Tibial nerve (tissue), 3 donors: ENCODE data around the gene RASGRF1.

Source experiments
- POLR2A ChIP-seq, 2 donors: fragments of 450-650 bp; IDR thresholded peaks; one replicate each; pipeline ENCODE4 v1.6.1; 2017; ENCODE audit warnings: antibody characterized with exemption in 2 of 2, mild to moderate bottlenecking in 2 of 2, moderate library complexity in 2 of 2
- TF ChIP-seq, protein P1 (sequence below), 5 experiments: fragments of 200-600 bp in 3 of 5; fragments of 450-650 bp in 2 of 5; sonication (generic) in 3 of 5; IDR thresholded peaks; one replicate each; pipeline ENCODE4 v1.5.1; 2016 to 2019; ENCODE audit warnings: antibody characterized with exemption in 5 of 5, mild to moderate bottlenecking in 3 of 5, moderate library complexity in 2 of 5

GRCh38 chr15:79046691-79047404 is 43.7 kb downstream of the RASGRF1 start:
- TF ChIP-seq, protein P1, sequence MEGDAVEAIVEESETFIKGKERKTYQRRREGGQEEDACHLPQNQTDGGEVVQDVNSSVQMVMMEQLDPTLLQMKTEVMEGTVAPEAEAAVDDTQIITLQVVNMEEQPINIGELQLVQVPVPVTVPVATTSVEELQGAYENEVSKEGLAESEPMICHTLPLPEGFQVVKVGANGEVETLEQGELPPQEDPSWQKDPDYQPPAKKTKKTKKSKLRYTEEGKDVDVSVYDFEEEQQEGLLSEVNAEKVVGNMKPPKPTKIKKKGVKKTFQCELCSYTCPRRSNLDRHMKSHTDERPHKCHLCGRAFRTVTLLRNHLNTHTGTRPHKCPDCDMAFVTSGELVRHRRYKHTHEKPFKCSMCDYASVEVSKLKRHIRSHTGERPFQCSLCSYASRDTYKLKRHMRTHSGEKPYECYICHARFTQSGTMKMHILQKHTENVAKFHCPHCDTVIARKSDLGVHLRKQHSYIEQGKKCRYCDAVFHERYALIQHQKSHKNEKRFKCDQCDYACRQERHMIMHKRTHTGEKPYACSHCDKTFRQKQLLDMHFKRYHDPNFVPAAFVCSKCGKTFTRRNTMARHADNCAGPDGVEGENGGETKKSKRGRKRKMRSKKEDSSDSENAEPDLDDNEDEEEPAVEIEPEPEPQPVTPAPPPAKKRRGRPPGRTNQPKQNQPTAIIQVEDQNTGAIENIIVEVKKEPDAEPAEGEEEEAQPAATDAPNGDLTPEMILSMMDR (IDR thresholded peaks at IDR 0.05) = no peak
- no peak for TF ChIP-seq POLR2A (IDR thresholded peaks at IDR 0.05)
